GM18508 (cell line): Measurements from ENCODE around the gene SLCO3A1.

Experiments
- ATAC-seq: cut with Tn5 transposase; IDR thresholded peaks from one replicate; pipeline ENCODE4 v1.9.1; 2021; ENCODE audit warnings: moderate number of reproducible peaks; ENCODE audit not compliant: insufficient read depth, unreplicated experiment

SLCO3A1 gene

GRCh38 chr15:91930092-91930491, 76.6 kb downstream of the SLCO3A1 start:
- no peak for ATAC-seq

DNA sequence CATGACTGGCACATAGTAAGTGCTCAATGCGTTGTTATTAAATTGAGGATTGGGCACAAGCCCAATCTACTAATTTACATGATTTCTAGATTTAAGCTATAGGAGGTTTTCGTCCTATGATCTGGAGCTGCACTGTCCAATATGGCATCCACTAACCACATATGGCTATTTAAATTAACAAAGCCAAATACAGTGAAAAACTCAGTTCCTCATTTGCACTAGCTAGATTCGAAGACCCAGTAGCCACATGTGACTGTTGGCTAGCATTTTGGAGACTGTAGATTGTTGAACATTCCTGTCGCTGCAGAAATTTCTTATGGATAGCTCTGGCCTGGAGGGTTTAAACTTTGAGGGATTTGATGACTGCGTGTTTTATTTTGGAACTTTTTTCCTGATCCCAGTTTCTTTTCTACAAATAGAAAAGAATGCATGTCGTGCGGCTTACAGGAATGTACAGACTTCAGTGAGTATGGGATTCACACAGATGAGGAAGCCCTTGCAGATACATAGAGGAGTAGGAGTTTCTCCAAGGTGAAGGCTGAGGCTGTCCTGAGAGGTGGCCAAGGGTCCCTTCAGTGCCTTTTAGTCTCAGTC, 82.8 kb downstream of the SLCO3A1 start:
- ATAC-seq, result no peak

- ATAC-seq, result no peak
Measured at GRCh38 chr15:91936927-91937326, 83.4 kb downstream of the SLCO3A1 start.

DNA sequence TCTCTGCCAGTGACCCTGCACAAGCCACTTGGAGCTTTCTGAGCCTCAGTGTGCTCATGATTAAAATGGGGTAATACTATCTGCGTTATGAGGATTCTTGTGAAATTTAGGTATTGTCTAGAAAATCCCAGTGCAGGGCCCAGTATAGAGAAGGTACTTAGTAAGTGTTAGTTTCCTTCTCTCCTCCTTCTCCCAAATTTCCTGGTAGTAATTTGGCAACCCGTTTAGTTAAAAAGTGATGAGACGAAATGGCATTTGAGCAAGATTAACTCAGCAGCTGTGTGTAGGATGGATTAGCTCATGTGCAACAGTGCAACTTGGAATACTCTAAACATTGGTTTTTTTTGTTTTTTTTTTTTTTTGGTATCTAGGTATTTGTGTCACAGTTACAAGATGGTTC, 84.6 kb downstream of the SLCO3A1 start:
- ATAC-seq, result no peak

DNA sequence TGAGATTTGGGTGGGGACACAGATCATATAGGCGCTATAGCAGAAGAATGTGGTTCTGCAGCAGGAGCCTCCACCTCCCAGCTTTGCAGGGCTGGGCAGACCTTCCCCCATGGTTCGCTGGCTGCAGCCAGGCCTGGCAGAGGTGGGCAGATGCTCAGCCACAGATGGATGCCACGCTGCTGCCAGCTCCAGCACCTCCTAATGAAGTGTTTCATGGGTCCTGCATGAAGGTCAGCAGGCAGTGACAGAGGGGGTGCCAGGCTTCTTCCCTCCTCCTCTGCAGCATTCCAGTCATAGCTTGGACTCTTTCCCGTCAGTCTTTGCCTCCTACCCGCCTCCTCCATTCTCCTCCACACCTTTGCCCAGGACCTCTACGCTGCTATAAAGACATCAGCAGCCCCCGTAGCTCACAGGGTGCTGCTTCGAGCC, 85.9 kb downstream of the SLCO3A1 start:
- no peak for ATAC-seq

GRCh38 chr15:91940496-91941381, 87.2 kb downstream of the SLCO3A1 start:
- ATAC-seq, result no peak

DNA sequence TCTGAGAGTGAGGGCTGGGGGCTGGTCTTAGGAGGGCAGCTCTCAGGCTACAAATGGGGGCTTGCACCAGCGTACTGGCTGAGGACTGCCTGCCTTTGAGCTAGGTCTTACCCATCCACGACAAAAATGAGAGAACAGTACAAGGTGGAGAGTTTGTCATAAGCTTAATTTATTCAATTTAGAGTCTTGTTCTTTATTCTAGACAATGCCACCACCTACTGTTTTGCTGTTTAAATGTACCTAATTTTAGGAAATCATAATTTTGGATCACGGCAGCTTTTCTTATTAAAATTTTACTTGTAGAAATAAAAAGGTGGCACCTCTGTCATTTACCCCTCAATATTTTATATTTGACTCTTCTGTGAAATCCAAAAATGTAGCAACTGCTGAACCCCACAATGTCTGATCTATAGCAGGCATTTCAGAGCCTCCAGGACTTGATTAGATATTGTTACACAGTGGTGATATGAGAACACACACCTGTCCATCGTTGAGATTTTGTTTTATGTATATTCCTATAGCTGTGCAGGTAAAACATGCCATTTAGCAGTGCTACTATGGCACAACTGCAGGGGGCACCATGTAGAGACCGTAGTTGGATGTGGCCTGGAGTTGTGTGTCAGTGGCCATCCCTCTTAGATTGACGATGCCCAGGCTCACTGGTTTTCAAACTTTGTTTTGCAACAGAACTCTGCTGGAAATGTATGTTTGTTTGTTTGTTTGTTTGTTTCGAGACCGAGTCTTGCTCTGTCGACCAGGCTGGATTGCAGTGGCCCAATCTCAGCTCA, 88.6 kb downstream of the SLCO3A1 start:
- ATAC-seq, result no peak

- ATAC-seq, result no peak
Measured at GRCh38 chr15:91942720-91943394, 89.3 kb downstream of the SLCO3A1 start.

- ATAC-seq, result no peak
Measured at GRCh38 chr15:91944331-91944730, 90.8 kb downstream of the SLCO3A1 start.

- ATAC-seq, result no peak
Measured at GRCh38 chr15:91945385-91945784, 91.9 kb downstream of the SLCO3A1 start.

DNA sequence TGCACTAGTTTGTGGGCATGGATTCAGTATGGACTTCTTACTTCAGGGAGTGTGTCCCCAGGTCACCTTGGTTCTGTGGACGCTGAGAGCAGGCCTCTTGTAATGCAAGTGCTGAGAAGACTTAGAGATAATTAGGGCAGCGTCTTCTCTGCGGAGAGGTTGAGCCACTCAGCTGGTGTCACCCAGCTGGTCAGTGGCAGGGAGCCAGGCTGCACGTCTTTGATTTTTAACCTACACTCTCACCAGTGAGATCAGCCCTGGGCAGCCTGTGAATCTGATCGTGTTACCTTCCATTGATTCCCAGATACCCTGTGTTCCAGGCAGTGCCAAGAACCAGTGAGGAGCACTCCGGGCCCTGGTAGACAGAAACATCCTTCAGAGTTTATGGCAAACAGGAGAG, 92.6 kb downstream of the SLCO3A1 start:
- no peak for ATAC-seq

DNA sequence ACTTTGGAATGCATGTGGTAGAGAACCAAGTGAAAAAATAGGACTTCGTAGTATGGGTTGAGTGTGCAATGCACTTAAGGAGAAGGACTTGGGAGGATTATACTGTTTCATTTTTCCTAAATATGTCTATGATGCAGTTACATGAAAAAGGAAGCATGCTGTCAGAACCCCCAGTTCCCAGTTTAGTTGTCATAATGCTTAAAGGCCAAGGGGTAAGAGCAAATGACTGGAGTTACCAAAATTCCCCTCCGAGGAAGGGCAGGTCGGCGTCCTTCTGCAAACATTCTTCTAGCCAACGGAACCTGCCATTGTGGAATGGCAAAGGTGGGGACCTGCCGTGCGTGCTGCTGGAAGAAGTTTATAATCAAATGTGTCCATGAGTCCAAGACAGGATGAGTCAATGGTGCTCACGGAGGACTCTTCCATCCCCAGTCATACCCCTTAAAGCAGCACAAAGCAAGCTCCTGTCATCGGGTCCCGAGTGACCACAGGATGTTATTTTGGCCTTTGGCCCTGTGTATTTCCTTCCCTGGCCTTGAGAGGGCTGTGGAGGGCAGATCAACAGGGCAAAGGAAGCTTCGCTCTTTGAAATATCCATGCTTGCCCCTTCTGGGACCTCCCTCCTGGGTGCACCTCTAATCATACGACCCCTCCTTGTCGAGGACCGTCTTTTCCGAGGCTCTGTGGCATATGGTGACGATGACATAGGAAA, 93.2 kb downstream of the SLCO3A1 start:
- ATAC-seq, result no peak

- ATAC-seq, result no peak
Measured at GRCh38 chr15:91947293-91947679, 93.8 kb downstream of the SLCO3A1 start.

DNA sequence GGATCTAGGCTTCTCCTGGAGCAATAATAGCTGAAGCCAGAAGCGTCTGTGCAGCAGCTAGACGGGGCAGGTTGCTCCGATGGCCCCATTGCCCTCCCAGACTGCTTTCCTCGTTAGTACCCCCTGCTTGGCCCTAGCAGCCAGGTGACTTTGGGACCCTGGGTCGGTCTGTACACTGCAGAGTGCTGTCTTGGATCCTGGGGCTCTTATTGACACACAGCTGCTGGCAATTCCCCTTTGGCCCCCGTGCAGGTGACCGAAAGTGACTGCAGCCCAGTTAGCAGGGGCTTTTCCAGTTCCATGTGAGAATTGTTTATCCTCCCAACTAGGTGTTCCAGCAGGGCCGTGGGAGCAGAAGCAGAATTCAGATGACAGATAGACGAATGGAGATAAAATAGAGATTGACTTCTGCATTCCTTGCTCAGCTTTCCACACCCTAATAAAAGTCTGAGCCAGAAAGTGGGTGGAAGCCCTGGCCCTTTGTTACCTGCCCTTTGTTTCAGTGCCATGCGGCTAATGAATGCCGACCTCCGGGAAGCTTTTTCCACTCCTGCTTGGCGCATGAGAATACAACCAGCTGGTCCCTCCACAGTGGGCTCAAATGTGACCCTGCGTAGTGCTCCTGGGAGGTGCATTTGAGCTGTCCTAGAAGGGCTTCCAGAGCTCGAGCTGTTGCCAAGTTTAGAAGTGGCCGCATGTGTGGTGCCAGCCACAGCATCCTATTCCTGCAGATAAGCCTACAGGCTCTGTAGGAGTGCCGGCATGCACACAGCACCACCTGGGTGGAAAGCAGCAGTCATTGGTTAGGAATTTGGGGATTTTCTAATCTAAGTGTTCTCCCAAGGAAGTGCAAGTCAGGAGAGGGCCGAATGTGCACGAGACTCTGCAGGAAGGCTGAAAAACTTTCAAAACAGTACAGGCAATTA, 94.4 kb downstream of the SLCO3A1 start:
- no peak for ATAC-seq

DNA sequence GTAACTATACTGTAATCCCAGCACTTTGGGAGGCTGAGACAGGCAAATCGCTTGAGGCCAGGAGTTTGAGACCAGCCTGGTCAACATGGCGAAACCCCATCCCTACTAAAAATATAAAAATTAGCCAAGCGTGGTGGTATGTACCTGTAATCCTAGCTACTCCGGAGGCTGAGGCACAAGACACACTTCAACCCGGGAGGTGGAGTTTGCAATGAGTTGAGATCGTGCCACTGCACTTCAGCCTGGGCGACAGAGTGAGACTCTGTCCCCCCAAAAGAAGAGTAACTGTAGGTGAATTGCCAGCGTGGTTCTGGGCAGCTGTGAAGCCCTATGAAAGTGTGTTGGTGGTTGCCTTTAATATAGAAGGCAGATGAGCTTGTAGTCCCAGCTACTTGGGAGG, 95.9 kb downstream of the SLCO3A1 start:
- ATAC-seq, result no peak

- no peak for ATAC-seq
Measured at GRCh38 chr15:91950054-91950453, 96.5 kb downstream of the SLCO3A1 start.

GRCh38 chr15:91950631-91951329, 97.3 kb downstream of the SLCO3A1 start:
- ATAC-seq, result no peak

DNA sequence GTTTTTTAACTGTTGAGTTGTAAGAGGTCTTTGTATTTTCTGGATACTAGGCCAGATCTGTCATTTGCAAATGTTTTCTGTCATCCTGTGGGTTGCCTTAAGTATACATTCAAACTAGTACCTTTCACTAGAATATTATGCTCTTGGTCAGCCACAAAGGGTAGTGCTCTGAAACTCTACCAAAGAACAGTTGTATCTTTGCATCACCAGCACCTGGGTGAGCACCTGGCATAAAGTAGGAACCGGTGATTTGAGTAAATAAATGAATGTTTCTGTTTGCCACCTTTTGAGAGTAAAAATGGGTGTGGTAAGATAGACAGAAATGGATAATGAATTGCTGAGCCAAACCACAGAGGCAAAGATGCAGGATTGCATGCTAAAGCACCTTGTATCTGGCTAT, 98.7 kb downstream of the SLCO3A1 start:
- ATAC-seq, result no peak
